Natural killer cell treated with Interleukin-12 subunit alpha and Interleukin-12 subunit beta and Interleukin-15 and Interleukin-18, amount 100 ng/mL, for 72 hours (primary cell): ENCODE data around the gene SARM1. TPM values are rescaled to one million over a fixed set of nuclear protein-coding genes. Genes with fewer than 3 reads are reported as not detected.

Experiments used
- ATAC-seq, 2 donors: fragments of 150-1000 bp; cut with Tn5 transposase in 1 of 2; sonication (Bioruptor Pico), chemical (Tn5 transposase) in 1 of 2; 2 replicates each; pipeline ENCODE4 v1.10.0; 2021
- DNase-seq: peaks from one replicate; pipeline ENCODE4 v3.0.0; 2022; ENCODE audit warnings: low spot score
- H3K27ac Mint-ChIP-seq, 2 donors: 1 replicate in 1 of 2; 2 replicates in 1 of 2; pipeline ENCODE4 v1.8.0; 2022; ENCODE audit warnings: mixed read lengths in 2 of 2, mild to moderate bottlenecking in 1 of 2, moderate library complexity in 1 of 2
- H3K27me3 Mint-ChIP-seq, 2 donors: 1 replicate in 1 of 2; 2 replicates in 1 of 2; pipeline ENCODE4 v1.8.0; 2022; ENCODE audit warnings: mixed read lengths in 2 of 2
- H3K36me3 Mint-ChIP-seq: one replicate; pipeline ENCODE4 v1.8.0; 2022; ENCODE audit warnings: mixed read lengths
- H3K4me1 Mint-ChIP-seq, 2 donors: 1 replicate in 1 of 2; 2 replicates in 1 of 2; pipeline ENCODE4 v1.8.0; 2022; ENCODE audit warnings: low read depth in 2 of 2, mixed read lengths in 2 of 2, mild to moderate bottlenecking in 1 of 2
- H3K4me3 Mint-ChIP-seq: one replicate; pipeline ENCODE4 v1.8.0; 2022; ENCODE audit warnings: mixed read lengths
- H3K9me3 Mint-ChIP-seq: 2 replicates; pipeline ENCODE4 v1.8.0; 2022; ENCODE audit warnings: mixed read lengths
- total RNA-seq, 2 donors: library from RNA; stranded (reverse); gene quantifications; one replicate each; pipeline ENCODE4 v1.2.3, GENCODE V29; 2022

SARM1 gene
- total RNA-seq, 2 donors from 2014 or later: 29.4 to 46.2 TPM

DNA sequence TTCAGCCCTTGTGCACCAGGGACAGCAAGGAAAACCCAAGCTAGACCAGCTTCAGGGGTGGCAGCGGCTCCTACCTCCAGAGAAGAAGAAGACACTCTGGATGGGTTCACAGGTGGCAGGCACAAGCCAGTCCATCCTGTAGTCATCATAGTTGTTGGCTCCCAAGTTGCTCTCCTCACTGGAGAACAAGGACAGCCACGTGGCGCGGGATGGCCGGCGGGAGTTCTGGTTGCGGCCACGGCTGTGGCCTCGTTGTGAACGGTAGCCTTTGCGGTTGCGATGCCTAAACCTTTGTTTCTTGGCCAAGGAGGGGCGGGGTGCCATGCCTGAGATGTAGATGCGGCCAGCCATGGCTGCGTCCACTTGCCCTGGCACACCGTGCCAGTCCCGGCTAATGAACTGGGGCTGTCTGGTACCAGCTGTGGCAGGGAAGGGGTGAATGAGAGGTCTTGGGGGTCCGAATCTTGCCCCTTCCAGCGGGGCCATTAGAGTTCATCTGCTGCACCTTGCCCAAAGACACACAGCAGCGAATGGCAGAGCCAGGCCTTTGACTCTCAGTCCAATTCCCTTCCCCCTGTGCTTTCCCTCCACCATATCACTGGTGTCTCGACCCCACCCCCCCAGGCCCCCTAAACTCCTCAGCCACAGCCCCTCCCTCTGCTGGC, 3.7 kb upstream of the SARM1 start:
- ATAC-seq (no peak), DNase-seq (no peak)
- H3K27ac Mint-ChIP-seq: no peak overlapping the region

DNA sequence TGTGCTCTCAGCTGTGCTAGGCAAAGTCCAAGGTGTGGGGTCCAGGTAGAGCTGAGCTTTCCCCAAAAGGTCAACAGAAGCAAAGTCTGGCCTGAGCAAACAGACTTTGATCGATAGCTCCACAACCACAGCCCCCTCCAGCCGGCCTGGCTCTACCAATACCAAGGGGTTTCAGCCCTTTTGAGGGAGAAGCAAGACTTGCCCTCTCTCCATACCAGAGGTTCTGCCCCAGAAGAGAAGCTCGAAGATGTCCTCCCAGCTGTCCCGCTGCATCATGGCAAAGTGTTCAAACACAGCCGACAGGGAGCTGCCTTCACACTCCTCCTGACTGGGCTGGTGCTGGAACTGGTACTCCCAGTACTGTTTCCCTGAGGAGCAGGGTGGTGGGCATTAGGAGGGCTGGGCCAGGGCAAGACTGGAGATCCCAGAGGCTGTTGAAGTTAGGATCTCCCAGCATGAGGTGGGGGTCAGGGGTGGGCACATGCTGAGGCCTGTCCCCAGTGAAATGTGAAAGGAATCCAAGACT, 3.1 kb upstream of the SARM1 start:
- Mint-ChIP-seq H3K27ac (no peak overlapping the region), H3K9me3 (no peaks in the 10 kb centered on the region), H3K4me3 (no peak overlapping the region), H3K27me3 (no peaks in the 10 kb centered on the region), H3K36me3 (no peaks in the 10 kb centered on the region), H3K4me1 (peaks cover 8 to 11% of the 10 kb centered on the region in 2 donors)
- ATAC-seq (no peak), DNase-seq (no peak)

More for the DNA sequence above, 3.7 kb upstream of the SARM1 start:
- no peaks in the 10 kb centered on the region for H3K36me3 Mint-ChIP-seq
- H3K4me1 Mint-ChIP-seq: peaks cover 2 to 7% of the 10 kb centered on the region in 2 donors
- no peak overlapping the region for H3K4me3 Mint-ChIP-seq
- H3K27me3 Mint-ChIP-seq: no peaks in the 10 kb centered on the region
- no peaks in the 10 kb centered on the region for H3K9me3 Mint-ChIP-seq

DNA sequence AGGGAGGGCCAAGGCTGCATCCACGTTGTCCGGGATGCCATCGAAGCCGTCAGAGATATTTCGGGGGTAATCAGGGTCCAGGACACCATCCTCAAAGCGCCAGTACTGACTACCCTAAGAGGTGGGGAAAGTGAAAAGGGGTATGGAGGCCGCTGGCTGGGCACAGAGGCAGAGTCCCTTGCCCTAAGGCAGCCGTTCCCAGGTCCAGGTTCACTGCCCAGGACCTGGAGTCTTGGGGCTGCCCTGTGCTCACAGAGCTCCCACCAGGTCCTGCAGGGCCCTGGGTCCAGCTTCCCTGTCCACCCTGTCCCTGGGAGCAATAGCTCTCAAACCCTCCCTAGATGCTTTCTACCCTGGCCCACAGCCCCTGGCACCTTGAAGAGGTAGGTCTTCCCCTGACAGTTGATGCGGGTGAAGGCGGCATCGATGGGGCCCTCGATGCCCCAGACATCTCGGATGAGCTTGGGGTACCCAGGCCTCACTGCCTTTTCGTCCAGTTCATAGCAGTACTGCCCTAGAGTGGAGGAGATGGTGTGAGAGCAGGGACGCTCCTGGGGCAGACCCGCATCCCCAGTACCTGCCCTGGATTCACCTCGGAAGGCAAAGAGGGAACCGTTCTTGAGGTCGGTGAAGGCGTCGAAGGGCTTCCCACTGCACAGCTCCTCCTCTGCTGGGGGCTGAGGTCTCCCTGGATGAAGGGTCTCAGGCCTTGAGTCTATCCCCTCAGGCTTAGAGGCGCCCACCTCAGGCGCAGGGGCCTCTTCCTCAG, 2.4 kb upstream of the SARM1 start:
- no peaks in the 10 kb centered on the region for H3K36me3 Mint-ChIP-seq
- H3K4me3 Mint-ChIP-seq: no peak overlapping the region
- ATAC-seq: no peak
- no peak for DNase-seq
- H3K27ac Mint-ChIP-seq: no peak overlapping the region
- H3K9me3 Mint-ChIP-seq: no peaks in the 10 kb centered on the region
- H3K4me1 Mint-ChIP-seq: peaks cover 12 to 15% of the 10 kb centered on the region in 2 donors
- no peaks in the 10 kb centered on the region for H3K27me3 Mint-ChIP-seq

DNA sequence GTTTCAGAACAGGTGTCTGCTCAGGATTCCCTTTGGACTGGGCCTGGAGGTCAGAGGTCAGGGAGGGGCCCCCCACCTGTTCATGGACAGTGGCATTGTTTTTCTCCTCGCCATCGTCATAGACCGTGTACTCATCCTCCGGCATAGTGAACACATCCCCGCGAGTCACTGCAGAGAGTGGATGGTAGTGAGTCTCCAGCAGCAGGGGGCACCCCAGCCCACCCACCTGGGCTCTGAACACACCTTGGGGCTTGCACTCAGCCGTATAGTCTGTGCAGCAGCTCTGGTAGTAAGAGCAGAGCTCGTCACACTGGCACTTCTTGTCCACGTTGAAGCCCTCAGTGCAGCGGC, 1.8 kb upstream of the SARM1 start:
- Mint-ChIP-seq H3K4me1 (peaks cover 12 to 15% of the 10 kb centered on the region in 2 donors), H3K9me3 (no peaks in the 10 kb centered on the region), H3K27me3 (no peaks in the 10 kb centered on the region), H3K27ac (no peak overlapping the region), H3K36me3 (no peaks in the 10 kb centered on the region), H3K4me3 (no peak overlapping the region)
- ATAC-seq (no peak), DNase-seq (no peak)

DNA sequence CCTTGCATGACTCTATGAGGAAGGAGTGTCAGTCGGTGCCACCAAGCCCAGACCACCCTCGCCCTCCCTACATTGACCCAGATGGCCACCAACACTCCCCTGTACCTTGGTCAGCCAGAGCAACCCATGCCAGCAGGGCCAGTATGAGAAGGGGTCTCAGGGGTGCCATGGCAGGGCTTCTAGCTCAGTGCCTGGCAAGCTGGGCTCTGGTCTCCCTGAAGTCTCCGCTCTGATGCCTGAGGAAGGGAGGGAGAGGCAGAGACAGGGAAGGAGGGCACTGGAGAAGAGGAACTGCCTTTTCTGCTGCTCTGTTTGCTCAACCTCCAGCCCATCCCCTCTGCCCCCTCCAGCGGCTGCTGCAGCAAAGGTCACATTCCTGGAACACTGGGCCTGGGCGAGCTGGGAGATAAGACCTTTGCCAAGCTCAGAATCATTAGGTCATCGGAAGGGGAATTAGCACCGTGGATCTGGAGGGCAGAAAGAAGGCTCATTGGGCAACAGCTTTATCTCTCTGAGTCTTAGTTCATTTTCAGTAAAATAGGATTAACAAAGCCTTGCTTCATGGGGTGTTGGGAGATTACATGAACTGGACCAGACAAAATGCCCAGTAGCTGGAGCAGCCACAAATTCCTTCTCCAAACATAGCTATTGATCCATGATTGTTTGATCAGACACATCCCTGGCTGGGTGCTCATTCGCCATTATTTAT, 1.3 kb upstream of the SARM1 start, which contains the start of gene VTN:
VTN (minus strand) TSS at position 273 of the 709 bp plus-strand sequence; CDS start at position 169, 104 bp downstream.
- no peaks in the 10 kb centered on the region for H3K9me3 Mint-ChIP-seq
- H3K4me1 Mint-ChIP-seq: peaks cover 12 to 18% of the 10 kb centered on the region in 2 donors
- no peaks in the 10 kb centered on the region for H3K36me3 Mint-ChIP-seq
- peak within 1 kb of the TSS; percentile 10 to 87 for H3K27ac Mint-ChIP-seq
- H3K4me3 Mint-ChIP-seq: peak within 1 kb of the TSS; percentile 88
- no peak for ATAC-seq
- no peak for DNase-seq
- no peaks in the 10 kb centered on the region for H3K27me3 Mint-ChIP-seq

DNA sequence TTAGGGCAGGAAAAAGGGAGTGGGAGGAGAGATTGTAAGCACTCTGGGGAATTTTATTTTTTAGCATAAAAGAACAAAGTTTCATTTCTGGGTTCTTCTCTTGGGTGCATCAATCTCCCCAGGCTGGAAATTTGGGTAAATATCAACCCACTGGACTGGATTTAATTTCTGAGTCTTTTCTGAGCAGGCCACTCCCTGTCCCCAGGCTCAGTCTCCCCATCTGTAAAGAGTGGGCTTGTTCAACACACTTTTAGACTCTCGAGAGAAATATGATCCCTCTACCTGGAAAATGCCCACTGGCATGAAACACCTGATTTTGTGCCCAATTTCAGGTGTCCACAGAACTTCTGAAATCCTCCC, 770 bp upstream of the SARM1 start:
- no peak for DNase-seq
- peak overlapping the region; percentile 10 to 87 for H3K27ac Mint-ChIP-seq
- peaks cover 12 to 18% of the 10 kb centered on the region in 2 donors for H3K4me1 Mint-ChIP-seq
- H3K4me3 Mint-ChIP-seq: peak overlapping the region; percentile 88
- ATAC-seq: no peak
- no peaks in the 10 kb centered on the region for H3K9me3 Mint-ChIP-seq
- no peaks in the 10 kb centered on the region for H3K27me3 Mint-ChIP-seq
- H3K36me3 Mint-ChIP-seq: no peaks in the 10 kb centered on the region

DNA sequence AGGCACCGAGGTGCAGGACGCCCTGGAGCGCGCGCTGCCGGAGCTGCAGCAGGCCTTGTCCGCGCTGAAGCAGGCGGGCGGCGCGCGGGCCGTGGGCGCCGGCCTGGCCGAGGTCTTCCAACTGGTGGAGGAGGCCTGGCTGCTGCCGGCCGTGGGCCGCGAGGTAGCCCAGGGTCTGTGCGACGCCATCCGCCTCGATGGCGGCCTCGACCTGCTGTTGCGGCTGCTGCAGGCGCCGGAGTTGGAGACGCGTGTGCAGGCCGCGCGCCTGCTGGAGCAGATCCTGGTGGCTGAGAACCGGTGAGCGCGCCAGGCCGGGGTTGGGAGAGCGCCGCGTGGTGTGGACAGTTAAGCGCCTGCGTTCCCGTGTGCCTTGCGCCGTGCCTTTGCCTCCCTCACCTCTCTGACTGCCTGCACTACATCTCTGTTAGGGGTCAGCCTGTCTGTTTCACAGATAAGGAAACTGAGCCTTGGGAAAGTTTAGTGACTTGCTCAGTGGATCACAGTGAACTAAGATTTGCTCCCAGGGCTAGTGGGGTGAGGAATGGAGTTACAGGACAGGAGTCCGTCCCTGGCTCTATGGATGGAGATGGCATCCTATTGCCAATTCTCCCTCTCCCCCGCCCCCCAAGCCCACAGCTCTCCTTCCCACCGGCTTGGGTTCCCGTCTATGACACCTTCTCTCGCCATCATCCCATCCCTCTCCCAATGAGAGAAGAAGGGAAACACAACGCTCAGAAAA, 880 bp downstream of the SARM1 start:
- Mint-ChIP-seq H3K9me3 (no peaks in the 10 kb centered on the region), H3K4me1 (peaks cover 12 to 18% of the 10 kb centered on the region in 2 donors), H3K4me3 (peak overlapping the region; percentile 88), H3K36me3 (no peaks in the 10 kb centered on the region), H3K27ac (peak overlapping the region; percentile 53 to 54), H3K27me3 (no peaks in the 10 kb centered on the region)
- DNase-seq: no peak
- ATAC-seq: peak in 1 of 2 donors; percentile 8

DNA sequence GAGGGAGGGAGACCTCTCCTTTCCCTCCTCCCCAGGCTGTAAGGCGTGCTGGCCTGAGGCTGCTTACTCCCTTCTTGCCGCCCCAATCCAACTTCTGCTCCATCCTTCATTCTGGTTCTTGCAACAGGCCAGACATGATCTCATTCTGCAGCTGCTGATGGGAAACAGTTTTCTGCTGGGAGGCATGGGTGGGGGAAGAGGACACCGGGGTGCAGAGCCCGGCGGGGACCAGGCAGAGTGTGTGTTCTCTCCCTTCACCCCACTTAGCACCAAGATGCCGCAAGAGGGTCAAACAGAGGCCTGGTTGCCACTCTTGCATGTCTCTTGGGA, 1.4 kb downstream of the SARM1 start:
- Mint-ChIP-seq H3K4me3 (peak overlapping the region; percentile 88), H3K27ac (peak overlapping the region; percentile 53 to 54), H3K9me3 (no peaks in the 10 kb centered on the region), H3K4me1 (peaks cover 12 to 18% of the 10 kb centered on the region in 2 donors), H3K27me3 (no peaks in the 10 kb centered on the region), H3K36me3 (no peaks in the 10 kb centered on the region)
- DNase-seq (no peak), ATAC-seq (no peak)

DNA sequence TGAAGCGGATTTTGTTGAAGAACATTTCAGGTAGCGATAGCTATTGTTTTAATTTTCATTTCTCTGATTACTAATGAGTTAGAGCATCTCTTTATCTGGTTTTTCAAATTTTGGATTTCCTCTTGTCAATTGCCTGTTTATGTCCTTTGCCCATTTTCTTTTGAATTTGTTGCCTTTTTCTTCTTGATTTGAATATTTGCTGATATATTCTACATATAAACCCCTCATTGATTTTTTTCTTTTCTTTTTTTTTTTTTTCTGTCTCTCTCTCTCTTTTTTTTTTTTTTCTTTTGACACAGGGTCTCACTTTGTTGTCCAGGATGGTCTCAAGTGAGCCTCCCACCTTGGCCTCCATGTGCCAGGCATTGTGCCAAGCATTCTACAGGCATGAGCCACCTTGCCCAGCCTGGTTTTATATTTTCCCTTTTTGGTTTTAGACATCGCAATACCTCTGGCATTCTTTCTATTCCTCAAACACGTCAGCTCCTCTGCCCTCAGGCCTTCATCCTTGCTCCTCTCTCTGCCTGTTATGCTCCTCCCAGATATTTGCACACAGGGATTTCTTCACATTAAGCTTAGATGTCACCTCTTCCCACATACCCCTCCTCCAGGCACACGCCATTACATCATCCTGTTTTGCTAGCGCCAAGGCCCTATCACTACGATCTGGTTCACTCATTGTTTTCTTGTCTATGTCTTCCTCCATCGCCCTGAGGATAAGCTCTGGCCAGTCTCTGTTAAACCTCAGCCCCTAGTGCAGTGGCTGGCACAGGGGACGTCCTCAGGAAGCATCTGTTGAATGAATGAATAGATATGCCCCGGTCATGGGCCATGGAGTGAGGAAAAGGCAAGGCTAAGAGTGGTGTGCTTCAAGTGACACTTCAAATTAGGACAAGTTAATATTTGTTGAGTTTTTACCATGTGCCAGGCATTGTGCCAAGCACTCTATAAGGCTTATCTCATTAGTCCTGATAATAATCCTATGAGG, 8.6 kb downstream of the SARM1 start:
- Mint-ChIP-seq H3K4me3 (no peak overlapping the region), H3K4me1 (peaks cover 19 to 20% of the 10 kb centered on the region in 2 donors), H3K36me3 (peaks cover 6% of the 10 kb centered on the region), H3K9me3 (no peaks in the 10 kb centered on the region), H3K27me3 (peaks cover 5 to 6% of the 10 kb centered on the region in 2 donors), H3K27ac (no peak overlapping the region)
- DNase-seq: no peak
- no peak for ATAC-seq

DNA sequence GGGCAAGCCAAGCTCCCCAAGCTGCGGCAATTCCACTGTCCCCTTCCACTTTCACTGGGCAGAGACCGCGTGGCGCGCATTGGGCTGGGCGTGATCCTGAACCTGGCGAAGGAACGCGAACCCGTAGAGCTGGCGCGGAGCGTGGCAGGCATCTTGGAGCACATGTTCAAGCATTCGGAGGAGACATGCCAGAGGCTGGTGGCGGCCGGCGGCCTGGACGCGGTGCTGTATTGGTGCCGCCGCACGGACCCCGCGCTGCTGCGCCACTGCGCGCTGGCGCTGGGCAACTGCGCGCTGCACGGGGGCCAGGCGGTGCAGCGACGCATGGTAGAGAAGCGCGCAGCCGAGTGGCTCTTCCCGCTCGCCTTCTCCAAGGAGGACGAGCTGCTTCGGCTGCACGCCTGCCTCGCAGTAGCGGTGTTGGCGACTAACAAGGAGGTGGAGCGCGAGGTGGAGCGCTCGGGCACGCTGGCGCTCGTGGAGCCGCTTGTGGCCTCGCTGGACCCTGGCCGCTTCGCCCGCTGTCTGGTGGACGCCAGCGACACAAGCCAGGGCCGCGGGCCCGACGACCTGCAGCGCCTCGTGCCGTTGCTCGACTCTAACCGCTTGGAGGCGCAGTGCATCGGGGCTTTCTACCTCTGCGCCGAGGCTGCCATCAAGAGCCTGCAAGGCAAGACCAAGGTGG, 9.8 kb downstream of the SARM1 start:
- no peak overlapping the region for H3K27ac Mint-ChIP-seq
- DNase-seq: no peak
- no peaks in the 10 kb centered on the region for H3K9me3 Mint-ChIP-seq
- H3K27me3 Mint-ChIP-seq: peaks cover 5 to 6% of the 10 kb centered on the region in 2 donors
- peaks cover 6% of the 10 kb centered on the region for H3K36me3 Mint-ChIP-seq
- peaks cover 20 to 23% of the 10 kb centered on the region in 2 donors for H3K4me1 Mint-ChIP-seq
- no peak for ATAC-seq
- no peak overlapping the region for H3K4me3 Mint-ChIP-seq

DNA sequence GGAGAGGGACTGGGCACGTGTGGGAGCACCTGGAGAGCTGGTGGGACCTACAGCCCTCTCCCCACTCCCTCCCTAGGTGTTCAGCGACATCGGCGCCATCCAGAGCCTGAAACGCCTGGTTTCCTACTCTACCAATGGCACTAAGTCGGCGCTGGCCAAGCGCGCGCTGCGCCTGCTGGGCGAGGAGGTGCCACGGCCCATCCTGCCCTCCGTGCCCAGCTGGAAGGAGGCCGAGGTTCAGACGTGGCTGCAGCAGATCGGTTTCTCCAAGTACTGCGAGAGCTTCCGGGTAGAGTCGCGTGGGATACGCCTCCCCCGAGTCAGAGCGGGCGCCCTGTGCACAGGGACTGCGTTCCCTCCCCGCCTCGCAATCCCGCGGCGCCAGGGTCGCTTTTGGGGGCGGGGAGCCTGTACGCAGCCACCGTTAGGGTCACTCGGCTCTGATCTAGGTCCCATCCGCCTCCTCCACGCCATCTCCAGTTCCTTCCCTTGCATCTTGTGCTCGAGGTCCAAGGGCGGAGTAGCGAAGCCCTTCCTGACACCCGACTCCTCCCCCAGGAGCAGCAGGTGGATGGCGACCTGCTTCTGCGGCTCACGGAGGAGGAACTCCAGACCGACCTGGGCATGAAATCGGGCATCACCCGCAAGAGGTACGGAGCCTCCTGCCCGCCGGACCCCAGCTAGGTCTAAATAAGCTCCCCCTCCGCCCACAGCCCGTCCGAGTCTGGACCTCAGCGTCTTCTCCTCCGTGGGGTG, 13.0 kb downstream of the SARM1 start:
- H3K9me3 Mint-ChIP-seq: no peaks in the 10 kb centered on the region
- ATAC-seq: peak; percentile 95 to 96
- peaks cover 5 to 6% of the 10 kb centered on the region in 2 donors for H3K27me3 Mint-ChIP-seq
- H3K4me1 Mint-ChIP-seq: peaks cover 16 to 23% of the 10 kb centered on the region in 2 donors
- H3K27ac Mint-ChIP-seq: peak overlapping the region; percentile 42 to 80
- H3K4me3 Mint-ChIP-seq: peak overlapping the region; percentile 88
- H3K36me3 Mint-ChIP-seq: no peaks in the 10 kb centered on the region
- DNase-seq: peak; percentile 80
